ENCODE results near the gene PTGDS. TPM values are rescaled to one million over a fixed set of nuclear protein-coding genes. Genes with fewer than 3 reads are reported as not detected.

PTGDS gene
- total RNA-seq, 1 experiment from 2014 or later, result 3.6 TPM

- Mint-ChIP-seq H3K9me3 (no peaks in the 10 kb centered on the region), H3K27ac (no peak overlapping the region), H3K4me3 (no peak overlapping the region), H3K36me3 (ENCODE audit: insufficient read depth in 1 of 3, low read depth in 3 of 3) (peaks cover 2 to 14% (median 13%) of the 10 kb centered on the region in 3 experiments; a peak in 5 of 7 replicates), H3K4me1 (peaks cover 10 to 18% of the 10 kb centered on the region in 2 experiments), H3K27me3 (ENCODE audit: low read depth) (no peaks in the 10 kb centered on the region)
- Histone ChIP-seq H2BK120ac (ENCODE audit: low read depth, low read length, poor library complexity, severe bottlenecking) (no peak overlapping the region), H3K9ac (ENCODE audit: extremely low read depth, insufficient read length, low read length) (no peak overlapping the region), H4K8ac (replicated peaks; ENCODE audit: insufficient read length, low read depth, low read length) (no peak overlapping the region), H2AFZ (ENCODE audit: low read length) (no peak overlapping the region), H3K23me2 (ENCODE audit: insufficient read length, low read depth, low read length, poor library complexity, severe bottlenecking) (peaks cover 8% of the 10 kb centered on the region), H3K23ac (ENCODE audit: insufficient read length, low read depth, low read length) (no peak overlapping the region), H2BK12ac (ENCODE audit: insufficient read length, low read depth, low read length) (no peak overlapping the region), H2BK20ac (ENCODE audit: low read depth, low read length, poor library complexity, severe bottlenecking) (no peak overlapping the region), H3K4me2 (ENCODE audit: insufficient read depth, insufficient read length, low read length) (no peak overlapping the region), H3K79me1 (ENCODE audit: insufficient read depth, low read depth, low read length, poor library complexity, severe bottlenecking) (no peaks in the 10 kb centered on the region), H3K56ac (ENCODE audit: insufficient read length, low read depth, low read length) (no peak overlapping the region), H3K4ac (ENCODE audit: low read depth, low read length) (no peak overlapping the region), H3K79me2 (ENCODE audit: insufficient read depth, low read length) (no peaks in the 10 kb centered on the region), H4K5ac (ENCODE audit: insufficient read length, low read depth, low read length) (no peak overlapping the region), H3K27me3 (ENCODE audit: insufficient read depth, low read length) (no peaks in the 10 kb centered on the region), H3K9me3 (ENCODE audit: control insufficient read depth, low read depth, low read length) (no peaks in the 10 kb centered on the region), H3K18ac (ENCODE audit: insufficient read length, low read depth, low read length) (no peak overlapping the region), H4K91ac (ENCODE audit: insufficient read length, low read depth, low read length) (no peak overlapping the region), H2BK15ac (ENCODE audit: low read depth, low read length) (no peak overlapping the region), H3K27ac (ENCODE audit: insufficient read length, low read depth, low read length) (no peak overlapping the region), H3K4me1 (ENCODE audit: insufficient read depth, low read length) (no peaks in the 10 kb centered on the region), H4K20me1 (ENCODE audit: control insufficient read depth, insufficient read depth, insufficient read length) (no peaks in the 10 kb centered on the region), H3K14ac (ENCODE audit: insufficient read depth, low read length) (no peak overlapping the region), H3T11ph (ENCODE audit: low read length) (no peak overlapping the region), H2AK5ac (ENCODE audit: insufficient read length, low read length) (no peak overlapping the region), H2BK5ac (ENCODE audit: insufficient read length, low read length) (no peak overlapping the region)
- no CpG with 5 or more reads among the region's 27 CpGs for WGBS (ENCODE audit: extremely low coverage, insufficient read length, low lambda C conversion rate)
- DNase-seq, result no peak
- no peak for TF ChIP-seq CTCF (conservative IDR thresholded peaks at IDR 0.05)
Observed at GRCh38 chr9:136946228-136947027, 30.9 kb upstream of the PTGDS start.
